SK-N-SH (cell line): ENCODE data around the gene CAMK2B. TPM values are rescaled to one million over a fixed set of nuclear protein-coding genes. Genes with fewer than 3 reads are reported as not detected.

Source experiments
- CTCF ChIA-PET: fragments of 300-600, 350-600 bp; formaldehyde crosslinking; extraction: SDS; loops from one replicate; lab custom pipeline; 2021; lab: Yijun Ruan, JAX
- POLR2A ChIA-PET: fragments of 350-600 bp; sonication (Branson Sonifier 250); formaldehyde crosslinking; extraction: SDS; loops from one replicate; lab custom pipeline; 2020; ENCODE audit warnings: antibody characterized with exemption, inconsistent platforms; lab: Yijun Ruan, JAX
- DNase-seq: peaks from one replicate; pipeline ENCODE4 v3.0.0; 2012
- H2AFZ ChIP-seq: fragments of 200-600 bp; sonication (generic); 2 replicates; pipeline ENCODE4 v1.8.1; 2016; ENCODE audit warnings: antibody characterized with exemption, mild to moderate bottlenecking, low read depth
- H3F3A ChIP-seq: fragments of 200-600 bp; sonication (generic); replicated peaks from 2 replicates; pipeline ENCODE3; 2016; ENCODE audit warnings: antibody characterized with exemption, mild to moderate bottlenecking; ENCODE audit not compliant: insufficient read depth
- H3K27ac ChIP-seq, 2 experiments: fragments of 200-500 bp in 1 of 2; fragments of 200-600 bp in 1 of 2; sonication (Bioruptor generic) in 1 of 2; sonication (generic), shearing (Covaris generic) in 1 of 2; 2 replicates each; pipeline versions ENCODE4 v1.5.1 to v1.6.1; 2014 to 2016; ENCODE audit warnings: low read depth in 2 of 2, inconsistent platforms in 1 of 2, low read length in 1 of 2, mild to moderate bottlenecking in 1 of 2, mixed read lengths in 1 of 2
- H3K27me3 ChIP-seq: fragments of 200-600 bp; sonication (generic), shearing (Covaris generic); 2 replicates; pipeline ENCODE4 v1.6.1; 2016; ENCODE audit warnings: mixed run types; ENCODE audit not compliant: insufficient read depth
- H3K36me3 ChIP-seq, 2 experiments: fragments of 200-500 bp in 1 of 2; fragments of 200-600 bp in 1 of 2; sonication (Bioruptor generic) in 1 of 2; sonication (generic) in 1 of 2; replicated peaks in 1 of 2; 2 replicates each; pipeline versions ENCODE3 to v1.5.1; 2014 to 2016; ENCODE audit warnings: low read length in 1 of 2, mild to moderate bottlenecking in 1 of 2; ENCODE audit not compliant: insufficient read depth in 2 of 2, control insufficient read depth in 1 of 2
- H3K4me1 ChIP-seq, 2 experiments: fragments of 200-500 bp in 1 of 2; fragments of 200-600 bp in 1 of 2; sonication (Bioruptor generic) in 1 of 2; sonication (generic), shearing (Covaris generic) in 1 of 2; 2 replicates each; pipeline versions ENCODE4 v1.5.1 to v1.6.1; 2014 to 2016; ENCODE audit warnings: low read depth in 1 of 2, low read length in 1 of 2, mixed run types in 1 of 2; ENCODE audit not compliant: insufficient read depth in 2 of 2, control insufficient read depth in 1 of 2
- H3K4me2 ChIP-seq: fragments of 200-600 bp; sonication (generic), shearing (Covaris generic); 2 replicates; pipeline ENCODE4 v1.6.1; 2017; ENCODE audit warnings: mixed run types
- H3K4me3 ChIP-seq, 2 experiments: fragments of 200-500 bp in 1 of 2; fragments of 200-600 bp in 1 of 2; sonication (Bioruptor generic) in 1 of 2; sonication (generic), shearing (Covaris generic) in 1 of 2; 2 replicates each; pipeline versions ENCODE4 v1.5.1 to v1.8.1; 2014 to 2016; ENCODE audit warnings: low read depth in 2 of 2, inconsistent platforms in 1 of 2, low read length in 1 of 2, mild to moderate bottlenecking in 1 of 2, mixed read lengths in 1 of 2, moderate library complexity in 1 of 2
- H3K79me2 ChIP-seq: fragments of 200-600 bp; sonication (generic); 2 replicates; pipeline ENCODE4 v1.8.1; 2017; ENCODE audit warnings: mild to moderate bottlenecking; ENCODE audit not compliant: insufficient read depth
- H3K9ac ChIP-seq: fragments of 200-600 bp; sonication (generic); 2 replicates; pipeline ENCODE4 v1.6.1; 2017; ENCODE audit warnings: mixed run types
- H3K9me2 ChIP-seq: fragments of 200-600 bp; sonication (generic); 2 replicates; pipeline ENCODE4 v1.6.1; 2017; ENCODE audit warnings: mixed run types
- H3K9me3 ChIP-seq: fragments of 200-600 bp; sonication (generic); 2 replicates; pipeline ENCODE4 v1.6.1; 2017; ENCODE audit warnings: mixed run types, mild to moderate bottlenecking, moderate library complexity
- H4K20me1 ChIP-seq: fragments of 200-600 bp; sonication (generic); 2 replicates; pipeline ENCODE4 v1.6.1; 2017; ENCODE audit warnings: mild to moderate bottlenecking, mixed run types; ENCODE audit not compliant: insufficient read depth
- CHD2 ChIP-seq: fragments of 150-350 bp; IDR thresholded peaks from 2 replicates; pipeline ENCODE4 v1.6.1; 2018; ENCODE audit warnings: low read length; ENCODE audit not compliant: partially characterized antibody
- CTCF ChIP-seq: fragments of 200-600 bp; sonication (generic); IDR thresholded peaks from 2 replicates; pipeline ENCODE4 v1.6.1; 2017; ENCODE audit warnings: antibody characterized with exemption, mild to moderate bottlenecking, moderate library complexity
- ELF1 ChIP-seq: IDR thresholded peaks from 2 replicates; pipeline ENCODE4 v1.4.0; 2012
- GABPA ChIP-seq: IDR thresholded peaks from 2 replicates; pipeline ENCODE4 v1.4.0; 2012; ENCODE audit warnings: low read depth, mild to moderate bottlenecking
- GATA2 ChIP-seq: sonication (generic); formaldehyde crosslinking; IDR thresholded peaks from 2 replicates; pipeline ENCODE4 v1.5.0; 2020; ENCODE audit warnings: mild to moderate bottlenecking, missing genetic modification reagents
- IRF3 ChIP-seq: fragments of 150-350 bp; IDR thresholded peaks from 2 replicates; pipeline ENCODE4 v1.6.1; 2016; ENCODE audit warnings: mild to moderate bottlenecking, low read depth, low read length
- JUND ChIP-seq: IDR thresholded peaks from 2 replicates; pipeline ENCODE4 v1.4.0; 2012
- MAX ChIP-seq: IDR thresholded peaks from 2 replicates; pipeline ENCODE4 v1.4.0; 2012; ENCODE audit warnings: low read depth
- MXI1 ChIP-seq: IDR thresholded peaks from 2 replicates; pipeline ENCODE4 v1.6.1; 2012; ENCODE audit warnings: mild to moderate bottlenecking, low read depth, low read length, improper control_type of control experiment
- NFIC ChIP-seq: IDR thresholded peaks from 2 replicates; pipeline ENCODE4 v1.4.0; 2012; ENCODE audit warnings: borderline replicate concordance
- NRF1 ChIP-seq: IDR thresholded peaks from 2 replicates; pipeline ENCODE4 v1.6.1; 2012; ENCODE audit warnings: low read depth, mild to moderate bottlenecking, low read length
- PBX3 ChIP-seq: IDR thresholded peaks from 2 replicates; pipeline ENCODE4; 2012
- RCOR1 ChIP-seq: fragments of 150-350 bp; IDR thresholded peaks from 2 replicates; pipeline ENCODE4 v1.6.1; 2017; ENCODE audit warnings: antibody characterized with exemption, low read length
- RFX5 ChIP-seq: IDR thresholded peaks from 2 replicates; pipeline ENCODE4 v1.6.1; 2012; ENCODE audit warnings: mild to moderate bottlenecking, improper control_type of control experiment, low read length
- RXRA ChIP-seq: IDR thresholded peaks from 2 replicates; pipeline ENCODE4 v1.4.0; 2012; ENCODE audit warnings: low read depth, mild to moderate bottlenecking, borderline replicate concordance
- TAF1 ChIP-seq: IDR thresholded peaks from 2 replicates; pipeline ENCODE4 v1.6.1; 2012; ENCODE audit warnings: low read depth, mild to moderate bottlenecking, low read length, moderate library complexity, borderline replicate concordance
- TEAD4 ChIP-seq: IDR thresholded peaks from 2 replicates; pipeline ENCODE4 v1.4.0; 2012; ENCODE audit warnings: mild to moderate bottlenecking, borderline replicate concordance; ENCODE audit not compliant: insufficient read depth
- WGBS: methylation state at CpG from one replicate; pipeline ENCODE4 v1.1.6; 2017; ENCODE audit warnings: low lambda C conversion rate; 5-methylcytosine and 5-hydroxymethylcytosine counted together
- polyA plus RNA-seq, 3 experiments: library from polyadenylated mRNA; depleted of rRNA; stranded (reverse); fragments of >200 nt; gene quantifications; 2 replicates each; pipeline ENCODE4 v1.2.3, GENCODE V29; 2012

Gene CAMK2B
- polyA plus RNA-seq, 1 of the 3 experiments (the other 2 are of a cell fraction), result 0.20 TPM

- Histone ChIP-seq H3K9me2 (no peaks in the 10 kb centered on the region), H3K79me2 (peaks cover 6% of the 10 kb centered on the region), H3K4me1 (peaks cover 0 to 23% of the 10 kb centered on the region in 2 experiments; a peak in 1 of 4 replicates), H3K9me3 (no peaks in the 10 kb centered on the region), H3K27me3 (no peaks in the 10 kb centered on the region), H4K20me1 (0 out of 2 replicates have a peak, but pooled peaks cover 9% of the 10 kb centered on the region), H3K4me2 (no peak overlapping the region), H3F3A (peaks cover 10% of the 10 kb centered on the region), H2AFZ (no peak overlapping the region), H3K36me3 (peaks cover 35 to 59% of the 10 kb centered on the region in 2 experiments), H3K27ac (peak overlapping the region in 1 of 2 experiments; percentile 3; a peak in 1 of 4 replicates), H3K9ac (no peak overlapping the region), H3K4me3 (no peak overlapping the region)
- no peak for TF ChIP-seq GATA2 (CRISPR knock-in tag)
- TF ChIP-seq NRF1, result no peak
- no peak for TF ChIP-seq ELF1
- TF ChIP-seq GABPA, result no peak
- no peak for TF ChIP-seq MXI1
- no peak for TF ChIP-seq NFIC
- no peak for TF ChIP-seq PBX3
- TF ChIP-seq RCOR1, result no peak
- TF ChIP-seq CTCF, result no peak
- TF ChIP-seq TAF1, result no peak
- TF ChIP-seq RXRA, result no peak
- no peak for TF ChIP-seq JUND
- no peak for TF ChIP-seq TEAD4
- TF ChIP-seq CHD2, result no peak
- TF ChIP-seq RFX5, result no peak
- TF ChIP-seq MAX, result no peak
- TF ChIP-seq IRF3, result no peak
- POLR2A ChIA-PET, result interaction anchor here (0.9 to 2.0 kb wide), 3 partner anchors 13 to 262 kb away, joined by 3 to 6 read pairs (median 4); partner anchors contain the start of gene YKT6
- 91% methylated on average over 3 of the region's 3 CpGs for WGBS
- DNase-seq, result no peak
- CTCF ChIA-PET, result interaction anchor here (0.9 to 4.0 kb wide), 10 partner anchors 8 to 352 kb away, joined by 3 to 32 read pairs (median 4); partner anchors contain the start of gene YKT6
Observed at GRCh38 chr7:44213206-44213876, 112.1 kb downstream of the CAMK2B start.
